ENCODE measurements around the gene SEMA3B. TPM values are rescaled to one million over a fixed set of nuclear protein-coding genes. Genes with fewer than 3 reads are reported as not detected.

SEMA3B gene
- total RNA-seq, 1 experiment from 2014 or later, result 0.15 TPM

- H3K9ac ChIP-seq (ENCODE audit: low read length), result no peak overlapping the region
- peaks cover 3% of the 10 kb centered on the region for H3K4me1 ChIP-seq (ENCODE audit: low read length)
- H3K4me2 ChIP-seq (ENCODE audit: low read depth, low read length, poor library complexity, severe bottlenecking), result no peak overlapping the region
- no peaks in the 10 kb centered on the region for H4K20me1 ChIP-seq (ENCODE audit: insufficient read depth, low read depth, low read length)
- H3K36me3 ChIP-seq (ENCODE audit: insufficient read depth, low read length), result no peaks in the 10 kb centered on the region
- no peaks in the 10 kb centered on the region for H3K79me2 ChIP-seq (ENCODE audit: low read length)
- H3K4me3 ChIP-seq (ENCODE audit: low read length), result no peak overlapping the region
- no peaks in the 10 kb centered on the region for H3K27me3 ChIP-seq (ENCODE audit: low read length)
- peak; percentile 93 for DNase-seq
- H3K9me2 ChIP-seq (replicated peaks; ENCODE audit: insufficient read depth, low read length), result no peaks in the 10 kb centered on the region
- H3K27ac ChIP-seq (ENCODE audit: low read length), result no peak overlapping the region
- H3K9me3 ChIP-seq (ENCODE audit: low read length), result no peaks in the 10 kb centered on the region
- no peak overlapping the region for H2AFZ ChIP-seq (ENCODE audit: low read length)
These were observed 5.6 kb downstream of the SEMA3B start for GRCh38 chr3:50274371-50275104.

GRCh38 chr3:50275141-50275995, 6.4 kb downstream of the SEMA3B start:
- no peaks in the 10 kb centered on the region for H4K20me1 ChIP-seq (ENCODE audit: insufficient read depth, low read depth, low read length)
- no peaks in the 10 kb centered on the region for H3K9me2 ChIP-seq (replicated peaks; ENCODE audit: insufficient read depth, low read length)
- H3K4me3 ChIP-seq (ENCODE audit: low read length), result no peak overlapping the region
- no peaks in the 10 kb centered on the region for H3K36me3 ChIP-seq (ENCODE audit: insufficient read depth, low read length)
- H3K79me2 ChIP-seq (ENCODE audit: low read length), result no peaks in the 10 kb centered on the region
- no peak overlapping the region for H3K9ac ChIP-seq (ENCODE audit: low read length)
- peaks cover 3% of the 10 kb centered on the region for H3K4me1 ChIP-seq (ENCODE audit: low read length)
- no peak overlapping the region for H2AFZ ChIP-seq (ENCODE audit: low read length)
- no peaks in the 10 kb centered on the region for H3K9me3 ChIP-seq (ENCODE audit: low read length)
- DNase-seq, result no peak
- H3K27me3 ChIP-seq (ENCODE audit: low read length), result no peaks in the 10 kb centered on the region
- no peak overlapping the region for H3K27ac ChIP-seq (ENCODE audit: low read length)
- H3K4me2 ChIP-seq (ENCODE audit: low read depth, low read length, poor library complexity, severe bottlenecking), result no peak overlapping the region

- H3K36me3 ChIP-seq (ENCODE audit: insufficient read depth, low read length), result no peaks in the 10 kb centered on the region
- no peaks in the 10 kb centered on the region for H3K79me2 ChIP-seq (ENCODE audit: low read length)
- no peak overlapping the region for H3K9ac ChIP-seq (ENCODE audit: low read length)
- H3K4me2 ChIP-seq (ENCODE audit: low read depth, low read length, poor library complexity, severe bottlenecking), result no peak overlapping the region
- peaks cover 3% of the 10 kb centered on the region for H3K4me1 ChIP-seq (ENCODE audit: low read length)
- H4K20me1 ChIP-seq (ENCODE audit: insufficient read depth, low read depth, low read length), result no peaks in the 10 kb centered on the region
- no peak overlapping the region for H2AFZ ChIP-seq (ENCODE audit: low read length)
- no peak overlapping the region for H3K4me3 ChIP-seq (ENCODE audit: low read length)
- H3K27ac ChIP-seq (ENCODE audit: low read length), result no peak overlapping the region
- H3K9me3 ChIP-seq (ENCODE audit: low read length), result no peaks in the 10 kb centered on the region
- DNase-seq, result no peak
- H3K27me3 ChIP-seq (ENCODE audit: low read length), result no peaks in the 10 kb centered on the region
- no peaks in the 10 kb centered on the region for H3K9me2 ChIP-seq (replicated peaks; ENCODE audit: insufficient read depth, low read length)
These were observed 7.2 kb downstream of the SEMA3B start for GRCh38 chr3:50275996-50276761.

GRCh38 chr3:50276762-50277101, 7.8 kb downstream of the SEMA3B start:
- no peaks in the 10 kb centered on the region for H3K27me3 ChIP-seq (ENCODE audit: low read length)
- no peaks in the 10 kb centered on the region for H3K9me2 ChIP-seq (replicated peaks; ENCODE audit: insufficient read depth, low read length)
- H3K9me3 ChIP-seq (ENCODE audit: low read length), result no peaks in the 10 kb centered on the region
- no peaks in the 10 kb centered on the region for H3K36me3 ChIP-seq (ENCODE audit: insufficient read depth, low read length)
- H3K4me1 ChIP-seq (ENCODE audit: low read length), result peaks cover 3% of the 10 kb centered on the region
- H2AFZ ChIP-seq (ENCODE audit: low read length), result no peak overlapping the region
- no peaks in the 10 kb centered on the region for H4K20me1 ChIP-seq (ENCODE audit: insufficient read depth, low read depth, low read length)
- no peak overlapping the region for H3K9ac ChIP-seq (ENCODE audit: low read length)
- H3K79me2 ChIP-seq (ENCODE audit: low read length), result no peaks in the 10 kb centered on the region
- no peak overlapping the region for H3K4me2 ChIP-seq (ENCODE audit: low read depth, low read length, poor library complexity, severe bottlenecking)
- H3K27ac ChIP-seq (ENCODE audit: low read length), result no peak overlapping the region
- H3K4me3 ChIP-seq (ENCODE audit: low read length), result no peak overlapping the region
- no peak for DNase-seq

GRCh38 chr3:50278123-50278879, 9.4 kb downstream of the SEMA3B start:
- no peak for DNase-seq
- Histone ChIP-seq H3K27me3 (ENCODE audit: low read length) (no peaks in the 10 kb centered on the region), H2AFZ (ENCODE audit: low read length) (no peak overlapping the region), H3K27ac (ENCODE audit: low read length) (no peak overlapping the region), H3K79me2 (ENCODE audit: low read length) (no peaks in the 10 kb centered on the region), H4K20me1 (ENCODE audit: insufficient read depth, low read depth, low read length) (no peaks in the 10 kb centered on the region), H3K9ac (ENCODE audit: low read length) (no peak overlapping the region), H3K4me2 (ENCODE audit: low read depth, low read length, poor library complexity, severe bottlenecking) (no peak overlapping the region), H3K9me3 (ENCODE audit: low read length) (no peaks in the 10 kb centered on the region), H3K9me2 (replicated peaks; ENCODE audit: insufficient read depth, low read length) (no peaks in the 10 kb centered on the region), H3K36me3 (ENCODE audit: insufficient read depth, low read length) (no peaks in the 10 kb centered on the region), H3K4me3 (ENCODE audit: low read length) (no peak overlapping the region), H3K4me1 (ENCODE audit: low read length) (no peaks in the 10 kb centered on the region)

GRCh38 chr3:50278880-50279224, 9.9 kb downstream of the SEMA3B start, which contains the start of gene LSMEM2:
TSS of gene LSMEM2 (plus strand) at chr3:50279087. CDS start at chr3:50279114, 27 bp downstream.
- Histone ChIP-seq H2AFZ (ENCODE audit: low read length) (no peak within 1 kb of the TSS), H3K36me3 (ENCODE audit: insufficient read depth, low read length) (no peaks in the 10 kb centered on the region), H3K4me1 (ENCODE audit: low read length) (no peaks in the 10 kb centered on the region), H4K20me1 (ENCODE audit: insufficient read depth, low read depth, low read length) (no peaks in the 10 kb centered on the region), H3K4me2 (ENCODE audit: low read depth, low read length, poor library complexity, severe bottlenecking) (no peak within 1 kb of the TSS), H3K9ac (ENCODE audit: low read length) (no peak within 1 kb of the TSS), H3K27me3 (ENCODE audit: low read length) (no peaks in the 10 kb centered on the region), H3K4me3 (ENCODE audit: low read length) (no peak within 1 kb of the TSS), H3K27ac (ENCODE audit: low read length) (no peak within 1 kb of the TSS), H3K9me3 (ENCODE audit: low read length) (no peaks in the 10 kb centered on the region), H3K79me2 (ENCODE audit: low read length) (no peaks in the 10 kb centered on the region), H3K9me2 (replicated peaks; ENCODE audit: insufficient read depth, low read length) (no peaks in the 10 kb centered on the region)
- DNase-seq, result no peak

- H4K20me1 ChIP-seq (ENCODE audit: insufficient read depth, low read depth, low read length), result no peaks in the 10 kb centered on the region
- H3K36me3 ChIP-seq (ENCODE audit: insufficient read depth, low read length), result no peaks in the 10 kb centered on the region
- no peaks in the 10 kb centered on the region for H3K4me1 ChIP-seq (ENCODE audit: low read length)
- no peak overlapping the region for H3K4me3 ChIP-seq (ENCODE audit: low read length)
- H3K9me3 ChIP-seq (ENCODE audit: low read length), result no peaks in the 10 kb centered on the region
- H3K27ac ChIP-seq (ENCODE audit: low read length), result no peak overlapping the region
- H3K9me2 ChIP-seq (replicated peaks; ENCODE audit: insufficient read depth, low read length), result no peaks in the 10 kb centered on the region
- no peaks in the 10 kb centered on the region for H3K27me3 ChIP-seq (ENCODE audit: low read length)
- H3K4me2 ChIP-seq (ENCODE audit: low read depth, low read length, poor library complexity, severe bottlenecking), result no peak overlapping the region
- H2AFZ ChIP-seq (ENCODE audit: low read length), result no peak overlapping the region
- H3K79me2 ChIP-seq (ENCODE audit: low read length), result no peaks in the 10 kb centered on the region
- H3K9ac ChIP-seq (ENCODE audit: low read length), result no peak overlapping the region
- no peak for DNase-seq
These were observed 10.5 kb downstream of the SEMA3B start for GRCh38 chr3:50279255-50280016.

Measured in Karpas-422 (cell line).